A549 (cell line): ENCODE data around the gene RHO. TPM values are rescaled to one million over a fixed set of nuclear protein-coding genes. Genes with fewer than 3 reads are reported as not detected.

ENCODE experiments used
- ATAC-seq, 2 experiments: fragments of 200-7000 bp in 1 of 2; fragments of >200 bp in 1 of 2; cut with Nextera tagmentation in 1 of 2; cut with Tn5 transposase in 1 of 2; 3 replicates each; pipeline versions ENCODE4 v1.8.0 to v1.9.1; 2018 to 2020; ENCODE audit warnings: mild to moderate bottlenecking in 1 of 2, moderate library complexity in 1 of 2
- CTCF ChIA-PET: fragments of 300-600 bp; sonication (Branson Sonifier 250); formaldehyde crosslinking; extraction: SDS; loops from one replicate; lab custom pipeline; 2021; ENCODE audit warnings: antibody characterized with exemption, inconsistent platforms; lab: Yijun Ruan, JAX
- POLR2A ChIA-PET: fragments of 350-600 bp; formaldehyde crosslinking; extraction: SDS; loops from one replicate; lab custom pipeline; 2021; ENCODE audit warnings: antibody characterized with exemption, inconsistent platforms; lab: Yijun Ruan, JAX
- DNase-seq, 2 experiments: peaks; one replicate each; pipeline versions ENCODE4 v3.0.0 to v3.0.0-alpha.2; 2011 to 2016; ENCODE audit warnings: low read depth in 1 of 2, low spot score in 1 of 2
- FAIRE-seq: peaks from 2 replicates; lab custom pipeline; 2011; peaks lifted over from hg19 to GRCh38; lab: Jason Lieb, UNC
- H3K27ac ChIP-seq, 2 experiments: fragments of >200 bp; sonication (Bioruptor Twin); formaldehyde crosslinking; 3 replicates each; pipeline ENCODE4 v1.5.1; 2016 to 2017
- H3K4me1 ChIP-seq: fragments of >200 bp; sonication (Bioruptor Twin); formaldehyde crosslinking; 3 replicates; pipeline ENCODE4 v1.6.1; 2016
- H3K4me2 ChIP-seq: fragments of >200 bp; sonication (Bioruptor Twin); formaldehyde crosslinking; 3 replicates; pipeline ENCODE4 v1.6.1; 2016
- H3K4me3 ChIP-seq: fragments of >200 bp; sonication (Bioruptor Twin); formaldehyde crosslinking; 3 replicates; pipeline ENCODE4 v1.5.1; 2016
- H3K9me3 ChIP-seq: fragments of >200 bp; sonication (Bioruptor Twin); formaldehyde crosslinking; 3 replicates; pipeline ENCODE4 v1.6.1; 2016
- ATOH8 ChIP-seq: fragments of 250-450 bp; sonication (Bioruptor Pico); IDR thresholded peaks from 2 replicates; pipeline ENCODE4 v1.5.0; 2020; ENCODE audit warnings: low read depth, mild to moderate bottlenecking, moderate library complexity
- BHLHE40 ChIP-seq: IDR thresholded peaks from 2 replicates; pipeline ENCODE4 v1.6.1; 2012; ENCODE audit warnings: low read depth, low read length, inconsistent platforms
- CHD4 ChIP-seq: fragments of 200-600 bp; sonication (generic); IDR thresholded peaks from 2 replicates; pipeline ENCODE4 v1.6.1; 2016; ENCODE audit warnings: antibody characterized with exemption, mild to moderate bottlenecking, borderline replicate concordance
- E2F6 ChIP-seq: IDR thresholded peaks from 2 replicates; pipeline ENCODE4 v1.6.1; 2012; ENCODE audit warnings: low read depth, borderline replicate concordance
- EP300 ChIP-seq, 2 experiments: fragments of >200 bp; sonication (Bioruptor Twin); formaldehyde crosslinking; IDR thresholded peaks; 2 replicates in 1 of 2; 3 replicates in 1 of 2; pipeline ENCODE4 v1.6.1; 2016 to 2017
- FOSB ChIP-seq: fragments of 250-450 bp; sonication (Bioruptor Pico); IDR thresholded peaks from 2 replicates; pipeline ENCODE4 v1.5.0; 2020; ENCODE audit warnings: mild to moderate bottlenecking, moderate library complexity
- FOXS1 ChIP-seq: fragments of 250-450 bp; sonication (Bioruptor Pico); IDR thresholded peaks from 2 replicates; pipeline ENCODE4 v1.5.0; 2020; ENCODE audit warnings: mild to moderate bottlenecking, moderate library complexity
- GATA3 ChIP-seq: IDR thresholded peaks from 2 replicates; pipeline ENCODE4 v1.6.1; 2012; ENCODE audit warnings: borderline replicate concordance
- HDAC2 ChIP-seq: fragments of 200-600 bp; sonication (generic); IDR thresholded peaks from 2 replicates; pipeline ENCODE4 v1.6.1; 2016
- HEYL ChIP-seq: fragments of 250-450 bp; sonication (Bioruptor Pico); IDR thresholded peaks from 2 replicates; pipeline ENCODE4 v1.8.0; 2021; ENCODE audit warnings: mild to moderate bottlenecking, moderate library complexity
- HMGXB4 ChIP-seq: fragments of 250-450 bp; sonication (Bioruptor Pico); IDR thresholded peaks from 2 replicates; pipeline ENCODE4 v1.5.0; 2021; ENCODE audit warnings: mild to moderate bottlenecking, moderate library complexity, borderline replicate concordance
- KDM1A ChIP-seq: fragments of 200-600 bp; sonication (generic); IDR thresholded peaks from 2 replicates; pipeline ENCODE4 v1.6.1; 2016; ENCODE audit warnings: low read depth, mild to moderate bottlenecking
- NFE2L2 ChIP-seq: fragments of 150-350 bp; conservative IDR thresholded peaks from 2 replicates; pipeline ENCODE4 v1.6.1; 2014; ENCODE audit warnings: low read length
- PHF8 ChIP-seq: fragments of 200-600 bp; sonication (generic); IDR thresholded peaks from 2 replicates; pipeline ENCODE4 v1.6.1; 2016; ENCODE audit warnings: low read depth, mild to moderate bottlenecking, antibody characterized with exemption, moderate library complexity, borderline replicate concordance
- POLR2A ChIP-seq: IDR thresholded peaks from 2 replicates; pipeline ENCODE4 v1.6.1; 2012; ENCODE audit warnings: mild to moderate bottlenecking, low read length
- POLR2AphosphoS2 ChIP-seq: conservative IDR thresholded peaks from 2 replicates; pipeline ENCODE4 v1.6.1; 2012; ENCODE audit warnings: low read length, improper control_type of control experiment, inconsistent platforms
- RNF2 ChIP-seq: fragments of 200-600 bp; sonication (generic); IDR thresholded peaks from 2 replicates; pipeline ENCODE4 v1.6.1; 2016; ENCODE audit warnings: low read depth, mild to moderate bottlenecking, antibody characterized with exemption, moderate library complexity, borderline replicate concordance
- SMC3 ChIP-seq: fragments of >200 bp; sonication (Bioruptor Twin); formaldehyde crosslinking; IDR thresholded peaks from 3 replicates; pipeline ENCODE4 v1.6.1; 2018; ENCODE audit warnings: inconsistent platforms
- TP53 ChIP-seq: fragments of 250-450 bp; sonication (Bioruptor Pico); IDR thresholded peaks from 2 replicates; pipeline ENCODE4 v1.5.0; 2021; ENCODE audit warnings: mild to moderate bottlenecking, moderate library complexity
- USF2 ChIP-seq: fragments of 450-650 bp; IDR thresholded peaks from 2 replicates; pipeline ENCODE4 v1.6.1; 2014; ENCODE audit warnings: antibody characterized with exemption
- WGBS: methylation state at CpG from one replicate; pipeline ENCODE4 v1.1.6; 2017; ENCODE audit errors: missing lambda C conversion rate; 5-methylcytosine and 5-hydroxymethylcytosine counted together
- polyA plus RNA-seq, 4 experiments: library from polyadenylated mRNA; depleted of rRNA in 3 of 4; stranded (reverse); fragments of >200 nt; fragmentation: RNase III in 1 of 4; extraction: RNeasy Plus Mini Kit Qiagen cat#74134 plus additional on column Dnase treatment in 1 of 4; gene quantifications; 2 replicates in 3 of 4; 3 replicates in 1 of 4; pipeline ENCODE4 v1.2.3, GENCODE V29; 2011 to 2017

RHO gene
- polyA plus RNA-seq, 2 of the 4 experiments (the other 2 are of a cell fraction) = 0.04 TPM; not detected in 1

GRCh38 chr3:129534428-129535027, 6.1 kb downstream of the RHO start:
- POLR2A ChIA-PET = no interaction called here
- H3K4me2 ChIP-seq = peak overlapping the region; percentile 49
- no peak for TF ChIP-seq EP300 (IDR thresholded peaks at IDR 0.05)
- no peak for TF ChIP-seq FOSB (CRISPR knock-in tag)
- no peak for TF ChIP-seq CHD4
- TF ChIP-seq KDM1A = no peak
- TF ChIP-seq ATOH8 = no peak
- TF ChIP-seq NFE2L2 = no peak
- TF ChIP-seq POLR2AphosphoS2 = no peak
- no peak for TF ChIP-seq HEYL (CRISPR knock-in tag)
- TF ChIP-seq HDAC2 = no peak
- TF ChIP-seq BHLHE40 = no peak
- TF ChIP-seq HMGXB4 = no peak
- TF ChIP-seq FOXS1 (CRISPR knock-in tag) = no peak
- no peak for TF ChIP-seq GATA3
- TF ChIP-seq PHF8 = no peak
- TF ChIP-seq RNF2 = no peak
- no peak for TF ChIP-seq SMC3
- H3K27ac ChIP-seq = peak overlapping the region in 1 of 2 experiments; percentile 38; a peak in 3 of 6 replicates
- no peaks in the 10 kb centered on the region for H3K9me3 ChIP-seq
- DNase-seq (no peak), ATAC-seq (no peak), FAIRE-seq (no peak)
- H3K4me1 ChIP-seq = peaks cover 23% of the 10 kb centered on the region
- WGBS = 45% methylated on average over 4 of the region's 4 CpGs
- CTCF ChIA-PET = interaction anchor here (0.8 to 1.4 kb wide), 2 partner anchors 9 to 20 kb away, joined by 3 to 5 read pairs; no protein-coding TSS in a partner anchor
- no peak overlapping the region for H3K4me3 ChIP-seq

- Histone ChIP-seq H3K9me3 (no peaks in the 10 kb centered on the region), H3K4me1 (peaks cover 20% of the 10 kb centered on the region), H3K4me2 (no peak overlapping the region; the same call in 2 of the 3 replicates), H3K4me3 (no peak overlapping the region), H3K27ac (peak overlapping the region in 1 of 2 experiments; percentile 38; a peak in 3 of 6 replicates)
- CTCF ChIA-PET = interaction anchor here (0.8 to 1.4 kb wide), 2 partner anchors 10 to 21 kb away, joined by 3 to 5 read pairs; no protein-coding TSS in a partner anchor
- 78% methylated on average over 1 of the region's 1 CpG for WGBS
- ATAC-seq = no peak
- FAIRE-seq = no peak
- no peak for TF ChIP-seq TP53 (CRISPR knock-in tag)
- no peak for TF ChIP-seq HMGXB4
- no peak for TF ChIP-seq E2F6
- TF ChIP-seq POLR2A = no peak
- POLR2A ChIA-PET = no interaction called here
- no peak for DNase-seq
These were observed 6.6 kb downstream of the RHO start for GRCh38 chr3:129535075-129535474.

- 69% methylated on average over 2 of the region's 2 CpGs for WGBS
- H3K27ac ChIP-seq = no peak overlapping the region
- DNase-seq (no peak), FAIRE-seq (no peak), ATAC-seq (no peak)
- TF ChIP-seq USF2 (peak; percentile 37; the same call in 1 of the 2 replicates), EP300 (IDR thresholded peaks at IDR 0.05) (no peak)
- H3K4me3 ChIP-seq = no peak overlapping the region
- peaks cover 13% of the 10 kb centered on the region for H3K4me1 ChIP-seq
- H3K4me2 ChIP-seq = no peak overlapping the region
- CTCF ChIA-PET = interaction anchor here (1.6 kb wide), 1 partner anchor 8 kb away, joined by 4 read pairs; the partner anchor contains the start of gene RHO
- no peaks in the 10 kb centered on the region for H3K9me3 ChIP-seq
- POLR2A ChIA-PET = no interaction called here
These were observed 7.9 kb downstream of the RHO start for GRCh38 chr3:129536374-129536667.
